Fibroblast of mammary gland (primary cell): ENCODE measurements around the gene HPF1.

Experiments
- DNase-seq: peaks from one replicate; pipeline ENCODE4 v3.0.0-alpha.2; 2010; ENCODE audit warnings: low read depth
- H3K4me3 ChIP-seq: 2 replicates; pipeline ENCODE4 v1.5.1; 2011; ENCODE audit warnings: low read depth, mild to moderate bottlenecking, low read length, moderate library complexity; ENCODE audit not compliant: control insufficient read depth
- TF ChIP-seq, protein P1 (sequence below): conservative IDR thresholded peaks from 2 replicates; pipeline ENCODE4 v1.5.1; 2011; ENCODE audit warnings: low read depth, low read length, inconsistent platforms; ENCODE audit not compliant: control insufficient read depth, insufficient read depth

Gene HPF1

GRCh38 chr4:169766741-169767140 is 9.0 kb upstream of the HPF1 start:
- no peak overlapping the region for H3K4me3 ChIP-seq
- TF ChIP-seq, protein P1, sequence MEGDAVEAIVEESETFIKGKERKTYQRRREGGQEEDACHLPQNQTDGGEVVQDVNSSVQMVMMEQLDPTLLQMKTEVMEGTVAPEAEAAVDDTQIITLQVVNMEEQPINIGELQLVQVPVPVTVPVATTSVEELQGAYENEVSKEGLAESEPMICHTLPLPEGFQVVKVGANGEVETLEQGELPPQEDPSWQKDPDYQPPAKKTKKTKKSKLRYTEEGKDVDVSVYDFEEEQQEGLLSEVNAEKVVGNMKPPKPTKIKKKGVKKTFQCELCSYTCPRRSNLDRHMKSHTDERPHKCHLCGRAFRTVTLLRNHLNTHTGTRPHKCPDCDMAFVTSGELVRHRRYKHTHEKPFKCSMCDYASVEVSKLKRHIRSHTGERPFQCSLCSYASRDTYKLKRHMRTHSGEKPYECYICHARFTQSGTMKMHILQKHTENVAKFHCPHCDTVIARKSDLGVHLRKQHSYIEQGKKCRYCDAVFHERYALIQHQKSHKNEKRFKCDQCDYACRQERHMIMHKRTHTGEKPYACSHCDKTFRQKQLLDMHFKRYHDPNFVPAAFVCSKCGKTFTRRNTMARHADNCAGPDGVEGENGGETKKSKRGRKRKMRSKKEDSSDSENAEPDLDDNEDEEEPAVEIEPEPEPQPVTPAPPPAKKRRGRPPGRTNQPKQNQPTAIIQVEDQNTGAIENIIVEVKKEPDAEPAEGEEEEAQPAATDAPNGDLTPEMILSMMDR = no peak
- DNase-seq = no peak

GRCh38 chr4:169765835-169766234 is 8.1 kb upstream of the HPF1 start:
- DNase-seq = peak; percentile 32
- no peak overlapping the region for H3K4me3 ChIP-seq
- TF ChIP-seq, protein P1 = no peak

- TF ChIP-seq, protein P1 = no peak
- H3K4me3 ChIP-seq = no peak overlapping the region
- DNase-seq = no peak
Observed at GRCh38 chr4:169761846-169762245, 4.1 kb upstream of the HPF1 start.

DNA sequence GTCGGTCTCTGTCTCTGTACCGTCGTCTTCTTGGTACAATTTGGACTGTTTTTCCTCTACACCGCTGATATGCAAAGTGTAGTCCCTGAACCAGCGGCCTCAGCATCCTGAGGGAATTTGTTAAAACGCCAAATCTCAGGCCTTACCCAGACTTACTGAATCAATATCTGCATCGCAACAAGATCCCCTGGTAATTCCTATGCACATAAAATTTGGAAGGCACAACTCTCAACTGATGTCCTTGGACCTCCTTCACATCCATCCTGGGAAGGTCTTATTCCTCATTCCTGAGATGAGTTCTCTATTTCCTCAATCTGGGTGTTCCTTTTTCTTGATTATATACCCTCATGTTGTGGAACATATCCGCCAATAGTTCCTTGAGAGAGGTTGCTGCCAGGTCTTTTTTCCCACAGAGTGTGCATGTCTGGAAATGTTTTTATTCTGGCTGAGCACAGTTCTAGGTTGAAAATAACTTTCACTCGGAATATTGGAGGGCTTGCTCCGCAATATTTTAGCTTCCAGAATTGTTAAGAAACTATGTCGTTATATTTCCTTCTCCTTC is 738 bp upstream of the HPF1 start:
- TF ChIP-seq, protein P1 = no peak
- peak overlapping the region; percentile 92 for H3K4me3 ChIP-seq

DNA sequence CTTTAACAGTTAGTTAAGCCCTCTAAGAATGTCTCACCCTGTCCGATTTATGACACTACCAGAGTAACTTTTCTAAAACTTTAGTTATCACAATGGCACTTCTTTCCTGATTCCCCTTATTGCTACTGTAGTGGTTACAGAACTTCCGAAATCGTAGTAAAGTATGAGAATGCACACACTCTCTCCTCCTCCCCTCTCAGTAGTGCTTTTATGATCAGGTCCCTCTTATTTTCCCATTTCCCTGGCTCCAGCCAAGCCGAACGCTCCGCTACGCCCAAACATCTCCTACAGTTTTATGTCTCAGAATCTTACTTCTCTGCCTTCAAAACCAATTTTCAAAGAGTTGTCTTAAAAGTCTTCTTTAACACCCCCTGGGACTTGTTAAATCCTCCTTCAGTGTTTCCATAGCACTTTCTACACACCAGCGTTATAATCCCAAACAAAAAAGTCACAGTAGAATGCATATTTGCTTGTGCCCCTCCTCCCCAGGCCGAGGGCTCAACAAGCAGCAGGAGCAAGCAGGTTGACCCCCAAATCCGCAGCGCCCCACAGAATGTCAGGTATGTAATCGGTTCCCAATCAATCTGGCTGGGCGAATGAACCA is 671 bp downstream of the HPF1 start:
- DNase-seq = no peak
- H3K4me3 ChIP-seq = peak overlapping the region; percentile 92
- TF ChIP-seq, protein P1 = no peak

More for the DNA sequence above, 738 bp upstream of the HPF1 start:
- no peak for DNase-seq

DNA sequence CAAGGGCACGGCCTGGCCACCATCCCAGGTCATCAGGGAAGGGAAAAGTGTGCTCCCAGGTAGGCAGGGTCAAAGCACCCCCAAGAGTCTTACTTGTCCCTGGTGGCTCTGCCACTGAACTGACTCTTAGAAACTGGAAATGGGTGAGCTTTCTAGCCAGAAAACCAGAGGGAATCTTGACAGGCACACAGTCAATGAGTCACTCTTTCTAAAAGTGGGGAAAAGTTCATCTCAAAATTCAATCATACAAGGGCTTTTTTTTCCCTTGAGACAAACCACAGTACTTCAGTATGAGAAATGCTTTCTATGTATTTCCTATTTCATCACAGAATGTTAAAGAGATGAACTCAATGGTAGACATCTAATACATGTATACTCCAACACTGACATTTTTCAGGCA is 12.5 kb downstream of the HPF1 start:
- DNase-seq = peak; percentile 80
- TF ChIP-seq, protein P1 = no peak
- no peak overlapping the region for H3K4me3 ChIP-seq
